Astrocyte of the cerebellum (primary cell): ENCODE results near the gene THUMPD3.

ENCODE experiments used
- DNase-seq: peaks from one replicate; pipeline ENCODE4 v3.0.0-alpha.2; 2011; ENCODE audit warnings: low read depth
- H3K4me3 ChIP-seq: 2 replicates; pipeline ENCODE4 v1.5.1; 2011; ENCODE audit warnings: mild to moderate bottlenecking, low read depth, low read length, moderate library complexity
- CTCF ChIP-seq: IDR thresholded peaks from 2 replicates; pipeline ENCODE4 v1.5.1; 2012; ENCODE audit warnings: low read length, low read depth, moderate library complexity, mild to moderate bottlenecking; ENCODE audit errors: missing control alignments
- in situ Hi-C: cut with HindIII; loops from 2 replicates; pipeline ENCODE4 v1.10.0; 2017; ENCODE audit warnings: low sequenced_read_pairs

Gene THUMPD3

GRCh38 chr3:9351709-9352126 is 11.1 kb upstream of the THUMPD3 start:
- no peak overlapping the region for H3K4me3 ChIP-seq
- no peak for TF ChIP-seq CTCF
- in situ Hi-C loops: no loop called here
- DNase-seq: no peak

- TF ChIP-seq CTCF: peak; percentile 96
- in situ Hi-C loops: no loop called here
- no peak overlapping the region for H3K4me3 ChIP-seq
- peak; percentile 51 for DNase-seq
Observed at GRCh38 chr3:9352917-9353752, 9.7 kb upstream of the THUMPD3 start.

GRCh38 chr3:9361691-9362388 is 1.0 kb upstream of the THUMPD3 start:
- TF ChIP-seq CTCF: no peak
- no peak for DNase-seq
- in situ Hi-C loops: no loop called here
- peak overlapping the region; percentile 69 for H3K4me3 ChIP-seq

GRCh38 chr3:9369508-9369907 is 6.7 kb downstream of the THUMPD3 start:
- in situ Hi-C loops: no loop called here
- no peak overlapping the region for H3K4me3 ChIP-seq
- DNase-seq: no peak
- TF ChIP-seq CTCF: no peak

GRCh38 chr3:9373465-9373864 is 10.6 kb downstream of the THUMPD3 start:
- H3K4me3 ChIP-seq: no peak overlapping the region
- in situ Hi-C loops: loop anchor here (10.0 kb wide), 1 partner anchor 301 kb away; no protein-coding TSS in a partner anchor
- TF ChIP-seq CTCF: no peak
- DNase-seq: no peak

- no peak overlapping the region for H3K4me3 ChIP-seq
- in situ Hi-C loops: loop anchor here (5.0 to 10.0 kb wide), 2 partner anchors 74 to 297 kb away; no protein-coding TSS in a partner anchor
- no peak for DNase-seq
- TF ChIP-seq CTCF: no peak
Observed at GRCh38 chr3:9377981-9378380, 15.1 kb downstream of the THUMPD3 start.
